Effector CD4-positive, alpha-beta T cell (primary cell): ENCODE measurements around the gene BOC.

Experiments
- DNase-seq: peaks from one replicate; pipeline ENCODE4 v3.0.0-alpha.2; 2020

BOC gene

GRCh38 chr3:113186566-113186965 is 24.8 kb upstream of the BOC start:
- DNase-seq, result no peak

- DNase-seq, result no peak
These were observed 18.1 kb upstream of the BOC start for GRCh38 chr3:113193288-113193687.

GRCh38 chr3:113193719-113194118 is 17.6 kb upstream of the BOC start:
- no peak for DNase-seq

DNA sequence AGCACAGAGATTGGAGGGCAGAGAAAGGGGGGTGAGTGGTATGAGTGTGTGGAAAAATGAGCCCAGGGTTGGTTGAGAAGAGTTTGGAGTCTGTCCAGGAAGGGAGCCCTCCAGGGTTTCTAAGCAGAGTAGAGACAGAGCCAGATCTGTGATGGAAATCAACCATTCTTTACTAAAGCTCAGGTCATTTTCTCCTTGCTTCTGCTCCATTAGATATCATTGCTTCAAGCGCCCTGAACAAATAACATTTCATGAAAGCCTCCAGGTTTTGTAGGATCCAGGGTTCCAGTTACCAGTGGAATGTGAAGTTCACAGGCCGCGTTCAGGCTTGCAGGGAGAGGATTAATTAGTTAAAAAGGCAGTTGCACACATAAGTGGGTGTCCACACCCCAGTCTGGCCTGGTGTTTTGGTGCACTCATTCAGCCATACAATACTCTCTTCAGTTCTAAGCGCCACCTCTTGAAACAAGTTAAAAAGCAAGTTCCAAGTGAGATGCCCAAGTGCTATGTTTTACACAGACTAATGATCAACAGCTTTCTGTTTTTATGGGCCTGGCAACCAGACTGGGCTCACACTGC is 16.4 kb upstream of the BOC start:
- DNase-seq, result no peak

- DNase-seq, result no peak
These were observed 11.0 kb upstream of the BOC start for GRCh38 chr3:113200351-113200750.

- no peak for DNase-seq
These were observed 10.4 kb upstream of the BOC start for GRCh38 chr3:113200946-113201345.

- no peak for DNase-seq
These were observed 7.0 kb upstream of the BOC start for GRCh38 chr3:113204371-113204770.

- no peak for DNase-seq
These were observed 5.9 kb upstream of the BOC start for GRCh38 chr3:113205481-113205880.

DNA sequence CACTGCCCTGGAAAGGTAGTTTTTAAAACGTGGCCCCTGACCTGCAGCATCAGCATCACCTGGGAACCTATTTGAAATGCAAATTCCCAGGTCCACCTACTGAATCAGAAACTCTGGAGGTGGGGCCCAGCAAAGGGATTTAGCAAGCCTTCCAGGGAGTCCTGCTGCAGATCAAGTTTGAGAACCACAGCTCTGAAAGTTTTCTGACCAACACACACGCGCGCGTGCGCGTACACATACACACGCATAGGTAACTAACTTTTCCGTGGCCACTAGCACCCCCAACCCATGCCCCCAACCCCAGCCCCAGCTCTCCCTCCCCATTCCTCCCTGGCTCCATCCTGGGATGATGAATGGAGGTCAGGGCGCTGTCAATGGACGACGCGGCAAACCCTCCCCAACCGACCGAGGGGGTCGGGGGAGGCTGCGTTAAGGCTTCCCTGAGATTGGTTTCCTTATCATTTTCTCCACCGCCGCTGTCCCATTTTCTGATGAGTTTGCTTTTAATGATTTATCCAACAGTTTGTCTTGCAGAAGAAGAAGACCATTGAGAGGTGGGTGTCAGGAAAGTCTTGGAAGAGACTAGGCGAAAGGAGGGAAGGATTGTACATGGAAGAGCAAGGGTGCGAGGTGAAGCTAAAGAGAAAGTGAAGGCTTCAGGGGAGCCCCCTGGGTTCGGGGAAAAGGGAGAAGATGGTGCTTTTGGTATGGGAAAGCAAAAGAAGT is 590 bp upstream of the BOC start:
- no peak for DNase-seq

- no peak for DNase-seq
These were observed 940 bp downstream of the BOC start for GRCh38 chr3:113212150-113212843.

- no peak for DNase-seq
These were observed 1.6 kb downstream of the BOC start for GRCh38 chr3:113212844-113213375.

DNA sequence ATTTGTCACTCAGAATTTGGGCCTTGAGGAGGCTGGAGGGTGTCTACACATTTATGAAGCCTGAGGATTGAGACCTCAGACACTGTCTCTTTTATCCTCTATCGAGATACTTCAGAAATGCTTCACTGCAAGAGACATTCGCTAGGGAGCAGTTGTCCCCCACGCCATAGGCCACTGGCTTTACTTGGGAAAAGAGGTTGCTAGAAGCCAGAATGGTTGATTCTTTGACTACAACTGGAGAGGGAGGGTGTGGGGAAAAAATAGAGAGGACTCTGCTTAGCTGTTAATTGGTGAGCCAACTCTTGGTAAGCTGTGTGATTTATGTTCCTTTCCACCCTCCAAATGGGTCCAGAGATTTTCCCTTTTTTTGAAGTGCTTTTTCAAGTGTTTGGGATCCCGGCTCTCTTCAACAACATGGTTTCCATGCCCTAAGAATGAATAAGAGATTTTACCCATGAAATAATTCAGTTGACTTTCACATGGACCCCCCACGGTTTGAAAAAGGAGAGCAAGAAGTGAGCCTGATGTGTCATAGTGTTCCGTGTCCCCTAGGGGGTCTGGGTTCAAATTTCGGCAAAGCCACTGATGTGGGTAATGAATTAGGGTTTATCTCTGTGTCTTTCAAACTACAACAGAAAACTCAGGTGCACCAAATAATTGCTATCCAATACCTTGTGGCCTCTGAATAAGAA is 2.7 kb downstream of the BOC start:
- no peak for DNase-seq

DNA sequence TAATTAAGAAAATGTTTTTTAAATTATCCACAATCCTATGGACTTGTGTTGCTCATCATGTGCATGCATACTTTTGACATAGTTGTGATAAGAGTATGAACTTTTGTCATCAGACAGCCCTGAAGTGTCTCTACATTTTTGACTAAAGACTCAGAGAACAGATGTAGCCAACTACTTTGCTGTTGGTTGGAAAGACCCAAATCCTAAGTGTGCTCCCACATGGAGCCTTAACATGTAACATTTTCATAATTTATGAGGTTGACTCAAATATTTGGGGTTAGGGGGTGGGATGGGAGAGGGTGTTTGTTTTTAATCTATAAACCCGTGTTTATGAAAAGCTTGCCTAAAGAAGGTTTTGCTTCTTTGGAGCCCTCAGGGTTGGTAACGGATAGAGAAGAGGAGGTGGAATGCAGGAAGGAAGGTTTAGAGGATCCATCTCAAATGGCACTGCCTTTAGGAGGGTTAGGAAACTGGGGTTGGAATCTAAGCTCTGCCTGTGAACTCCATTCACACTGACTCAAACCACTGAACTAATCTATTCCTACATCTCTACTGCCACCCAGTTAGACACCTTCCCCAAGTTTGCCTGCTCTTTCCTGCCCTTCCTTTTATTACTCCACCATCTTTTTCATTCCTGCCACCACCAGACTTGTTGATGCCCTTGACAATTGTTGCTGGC is 3.7 kb downstream of the BOC start:
- no peak for DNase-seq

DNA sequence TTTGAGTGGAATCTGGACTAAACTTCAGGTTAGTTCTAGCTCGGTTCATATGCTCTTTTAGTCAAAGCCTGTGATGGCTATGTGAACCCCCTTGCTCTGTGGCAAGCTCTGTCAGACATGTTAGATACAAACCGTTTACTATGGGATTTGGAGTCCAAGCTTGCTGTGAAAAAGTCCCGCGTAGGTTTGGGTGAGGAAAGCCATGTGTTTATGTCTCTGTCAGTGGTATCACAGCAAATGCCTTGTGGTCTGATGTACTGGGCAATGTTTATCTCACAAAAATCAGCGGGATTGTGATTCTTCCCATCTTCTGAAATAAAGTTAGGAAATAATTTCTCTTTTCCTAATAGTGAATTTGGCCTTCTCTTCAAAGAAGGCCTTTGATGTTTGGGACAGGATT is 5.0 kb downstream of the BOC start:
- DNase-seq, result no peak

DNA sequence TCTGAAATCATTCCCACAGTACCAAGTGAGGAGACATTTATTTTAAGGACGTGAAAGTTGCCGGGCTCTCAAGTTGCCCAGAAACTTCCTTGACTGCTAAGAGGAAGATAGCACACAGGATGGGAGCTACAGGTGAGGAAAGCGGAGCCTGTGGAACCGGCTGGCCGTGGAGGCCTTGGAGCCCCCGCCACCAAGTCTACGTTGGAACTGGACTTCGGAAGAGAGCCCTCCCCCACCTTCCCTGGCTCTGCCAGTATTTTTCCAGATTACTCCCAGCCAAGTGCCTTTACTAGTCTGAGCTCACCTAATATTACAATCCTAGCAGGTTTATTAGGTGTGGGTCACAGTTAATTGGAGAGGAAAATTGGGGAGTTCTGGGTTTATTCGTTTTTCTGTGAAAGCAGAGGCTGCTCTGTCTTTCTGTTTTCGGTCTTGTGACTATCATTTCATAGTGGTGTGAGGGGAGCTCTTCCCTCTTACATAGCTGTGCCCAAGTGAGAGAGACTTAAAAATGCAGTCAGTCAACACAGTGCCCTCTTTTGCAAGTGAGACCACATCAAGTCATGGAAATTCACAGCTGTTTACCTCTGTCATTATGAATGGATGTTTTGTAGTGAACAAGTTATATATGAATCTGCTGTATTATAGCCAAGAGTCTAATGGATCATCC is 6.8 kb downstream of the BOC start:
- DNase-seq, result no peak

DNA sequence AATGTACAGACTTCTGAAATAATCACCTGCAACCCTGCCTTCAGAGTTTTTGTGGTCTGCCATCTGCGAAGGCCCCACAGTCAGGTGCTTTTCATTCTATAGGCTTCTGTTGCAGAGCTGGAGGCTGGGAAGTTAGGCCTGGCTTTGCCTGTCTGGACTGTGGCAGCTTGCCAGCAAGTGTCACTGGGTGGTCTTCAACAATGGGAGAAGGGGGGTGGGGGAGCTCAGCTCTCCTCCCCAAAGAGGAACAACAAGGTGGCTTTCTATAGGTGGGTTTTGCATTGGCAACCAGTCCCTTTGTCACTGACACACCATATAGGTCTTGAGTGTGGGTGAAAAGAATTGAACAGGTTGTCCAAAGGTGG is 7.3 kb downstream of the BOC start:
- DNase-seq, result no peak

DNA sequence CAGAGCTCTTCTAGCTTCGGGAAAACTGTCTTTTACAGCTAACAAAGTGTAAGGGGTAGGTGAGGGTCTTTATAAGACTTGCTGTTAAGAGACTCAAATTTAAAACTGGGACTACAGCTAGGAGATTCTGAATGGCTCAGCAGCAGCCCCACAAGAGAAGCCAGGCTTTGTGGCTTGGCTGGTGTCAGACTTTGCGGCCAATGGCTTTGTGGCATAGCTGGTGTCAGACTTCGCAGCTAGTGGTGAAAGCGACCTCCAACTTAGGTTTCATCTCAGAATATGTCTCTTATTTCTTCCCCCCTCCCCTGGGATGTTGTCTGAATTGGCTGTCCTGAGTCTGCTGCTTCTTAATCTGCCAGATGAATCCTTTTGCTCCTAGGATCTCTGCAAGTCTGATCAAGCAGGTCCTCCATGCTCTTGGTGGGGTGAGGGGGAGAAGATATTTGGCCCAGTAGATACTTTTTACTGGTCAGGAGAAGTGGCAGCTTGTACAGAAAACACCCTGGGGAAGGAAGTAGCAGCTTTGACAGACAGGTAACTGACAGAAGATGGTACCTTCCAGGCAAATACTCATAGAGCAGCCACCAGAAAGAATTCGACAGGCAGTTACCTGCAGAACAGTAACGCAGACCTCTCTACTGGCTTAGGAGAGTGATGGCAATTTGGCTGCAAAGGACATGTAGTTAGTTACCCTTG is 8.4 kb downstream of the BOC start:
- DNase-seq, result no peak

DNA sequence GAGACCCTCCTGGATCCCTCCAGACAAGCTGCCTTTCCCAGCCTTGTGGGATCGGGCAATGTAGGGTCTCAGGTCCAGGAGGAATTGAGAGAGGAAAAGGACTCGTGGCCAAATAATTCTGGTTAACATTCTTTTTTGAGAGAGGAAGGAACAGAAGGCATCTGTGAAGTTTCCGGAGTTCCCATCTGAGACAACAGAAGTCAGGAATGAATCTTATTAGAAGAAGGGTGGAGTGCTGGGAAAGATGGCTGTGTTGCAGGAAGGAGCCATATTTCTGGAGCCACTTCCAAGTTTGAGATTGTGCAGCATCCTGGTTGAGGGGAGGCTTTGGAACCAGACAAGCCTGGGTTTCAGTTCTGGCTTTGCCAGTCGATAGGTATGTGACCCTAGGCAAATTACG is 9.4 kb downstream of the BOC start:
- DNase-seq, result no peak

- no peak for DNase-seq
These were observed 10.4 kb downstream of the BOC start for GRCh38 chr3:113221721-113222257.

DNA sequence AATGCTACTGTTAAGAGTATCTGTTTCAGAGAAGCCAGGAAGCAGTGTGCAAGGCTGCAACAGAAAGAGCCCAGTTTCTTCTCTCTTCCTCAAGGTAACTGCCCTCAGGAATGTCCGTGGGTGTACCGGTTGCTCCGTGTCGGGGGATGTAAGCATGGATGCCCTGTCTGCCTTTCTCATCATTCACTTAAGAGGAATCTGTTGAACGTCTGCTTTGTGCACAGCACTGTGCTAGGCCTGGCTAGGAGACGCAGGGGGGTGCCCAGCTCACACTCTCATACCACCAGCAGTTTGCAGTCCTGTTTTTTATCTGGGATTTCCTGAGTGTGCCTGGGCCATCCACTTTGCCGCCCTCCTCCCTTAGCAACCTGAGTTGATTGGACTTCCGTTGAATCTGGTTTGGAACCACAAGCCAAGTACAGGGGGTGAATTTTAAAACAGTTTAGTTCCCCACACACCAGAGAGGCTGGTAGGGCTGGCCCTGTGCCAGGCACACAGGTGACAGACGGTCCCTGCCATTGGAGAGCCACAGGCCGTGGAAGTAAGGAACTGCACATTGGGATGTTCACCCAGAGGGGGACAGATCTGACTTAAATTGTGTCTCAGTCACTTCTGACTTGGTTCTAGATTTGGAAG is 11.2 kb downstream of the BOC start:
- no peak for DNase-seq
